NCI-H2029 treated with DMSO at 0.1 percent for 48 hours (cell line): ENCODE measurements around the gene PPP4R4.
A peak's percentile ranks its signal among the peaks of the same experiment; 100 is the strongest.

Experiments
- DNase-seq: peaks from one replicate; lab custom pipeline; 2025; lab: John Stamatoyannopoulos, UW

Gene PPP4R4

GRCh38 chr14:94173885-94174603 is at the start of gene PPP4R4:
Gene PPP4R4 (plus strand): TSS chr14:94174322. CDS start chr14:94174466, 144 bp downstream.
- peak; percentile 13 for DNase-seq

DNA sequence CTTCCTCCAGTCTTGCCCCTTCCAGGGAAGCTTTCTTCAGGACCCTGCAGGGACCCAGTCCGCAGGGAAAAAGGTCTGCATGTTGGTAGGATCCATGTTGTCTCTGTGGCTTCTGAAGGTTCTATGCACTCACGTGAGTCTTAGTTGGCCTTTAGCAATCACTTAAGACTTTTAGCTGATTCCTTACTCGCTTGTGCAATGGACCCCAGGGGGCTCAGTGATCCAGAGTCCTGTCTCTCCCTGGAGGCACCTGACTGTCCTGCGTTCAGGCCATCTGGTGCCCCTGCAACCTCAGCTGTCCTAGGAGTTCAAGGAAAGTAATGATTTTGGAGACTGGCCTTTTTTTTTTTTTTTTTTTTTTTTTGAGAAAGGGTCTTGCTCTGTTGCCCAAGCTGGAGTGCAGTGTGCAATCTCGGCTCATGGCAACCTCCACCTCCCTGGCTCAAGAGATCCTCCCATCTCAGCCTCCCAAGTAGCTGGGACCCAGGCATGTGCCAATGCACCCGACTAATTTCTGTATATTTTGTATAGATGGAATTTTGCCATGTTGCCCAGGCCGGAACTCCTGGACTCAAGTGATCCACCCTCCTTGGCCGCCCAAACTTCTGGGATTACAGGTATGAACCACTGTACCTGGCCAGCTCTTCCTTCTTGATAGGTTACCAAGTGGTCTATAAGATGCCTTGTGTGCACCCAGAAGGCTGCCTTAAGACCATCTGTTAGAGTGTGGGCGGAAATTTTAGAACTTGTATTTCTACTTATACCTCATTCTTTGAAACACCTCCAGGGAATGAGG is 49.3 kb upstream of the PPP4R4 start:
- no peak for DNase-seq

DNA sequence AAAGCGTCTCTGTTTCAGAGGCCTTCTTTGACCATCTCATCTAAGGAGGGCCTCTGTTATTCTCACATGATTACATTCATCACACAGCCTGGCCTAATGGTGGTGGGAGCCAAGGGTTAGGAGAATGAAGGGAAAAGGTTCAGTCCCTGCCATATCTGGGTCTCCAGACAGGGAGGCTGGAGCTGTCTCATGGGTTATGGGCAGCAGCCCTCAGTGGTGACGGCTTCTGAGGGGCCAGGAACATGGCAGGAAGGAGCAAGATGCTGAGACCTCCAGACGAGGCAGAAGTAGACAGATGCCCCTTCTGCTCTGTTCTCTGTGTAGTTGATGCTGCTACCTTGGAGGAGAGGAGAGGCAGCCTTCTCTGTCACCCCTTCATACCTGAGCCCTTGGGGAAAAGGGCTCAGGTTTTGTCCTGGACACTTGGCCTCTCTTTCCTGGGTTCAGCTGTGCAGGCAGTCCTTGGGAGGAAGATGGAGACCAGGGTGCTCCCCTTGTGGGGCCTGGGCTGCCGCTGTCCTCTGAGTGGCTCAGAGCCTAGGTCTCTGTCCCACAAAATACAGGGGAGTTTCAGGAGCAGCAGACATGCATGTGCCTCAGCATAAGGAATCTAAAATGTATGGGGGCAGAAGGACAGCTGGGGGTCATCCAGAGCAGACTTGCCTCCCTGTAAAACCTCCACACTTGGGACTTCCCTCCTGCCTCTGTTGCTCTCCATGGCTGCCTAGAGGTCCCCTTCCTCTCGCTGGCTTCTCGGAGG is 48.3 kb upstream of the PPP4R4 start:
- no peak for DNase-seq

DNA sequence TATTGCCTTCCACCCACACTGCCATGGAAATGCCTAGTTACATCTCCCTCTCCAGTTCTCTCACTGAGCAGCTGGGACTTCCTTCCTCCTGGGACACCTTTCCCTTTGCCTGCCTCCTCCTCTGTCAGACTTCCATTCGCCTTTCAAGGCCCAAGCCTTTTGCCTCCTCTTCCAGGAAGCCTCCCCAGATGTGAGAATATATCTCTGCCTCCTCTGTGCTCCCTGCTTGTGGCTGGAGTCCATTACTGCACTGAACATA is 47.8 kb upstream of the PPP4R4 start:
- no peak for DNase-seq

- DNase-seq: no peak
These were observed 47.3 kb upstream of the PPP4R4 start for GRCh38 chr14:94126800-94127199.

DNA sequence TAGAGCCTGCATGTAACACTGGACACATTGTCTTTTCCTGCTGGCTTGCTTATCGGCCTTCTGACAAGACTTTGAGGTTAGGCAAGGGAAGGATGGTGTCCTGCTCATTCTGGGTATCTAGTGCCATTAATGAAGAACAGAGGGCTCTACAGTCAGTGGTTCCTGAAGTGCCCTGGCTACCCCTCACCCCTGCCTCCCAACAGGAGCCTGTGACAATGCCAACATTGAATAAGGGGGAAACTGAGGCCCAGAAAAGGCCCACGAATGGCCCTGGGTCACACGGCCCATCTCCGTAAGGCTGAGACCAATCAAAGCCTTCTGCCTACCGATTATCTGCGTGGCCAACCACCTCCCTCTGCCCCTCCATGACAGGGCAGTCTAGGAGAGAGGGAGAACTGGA is 46.8 kb upstream of the PPP4R4 start:
- DNase-seq: no peak

DNA sequence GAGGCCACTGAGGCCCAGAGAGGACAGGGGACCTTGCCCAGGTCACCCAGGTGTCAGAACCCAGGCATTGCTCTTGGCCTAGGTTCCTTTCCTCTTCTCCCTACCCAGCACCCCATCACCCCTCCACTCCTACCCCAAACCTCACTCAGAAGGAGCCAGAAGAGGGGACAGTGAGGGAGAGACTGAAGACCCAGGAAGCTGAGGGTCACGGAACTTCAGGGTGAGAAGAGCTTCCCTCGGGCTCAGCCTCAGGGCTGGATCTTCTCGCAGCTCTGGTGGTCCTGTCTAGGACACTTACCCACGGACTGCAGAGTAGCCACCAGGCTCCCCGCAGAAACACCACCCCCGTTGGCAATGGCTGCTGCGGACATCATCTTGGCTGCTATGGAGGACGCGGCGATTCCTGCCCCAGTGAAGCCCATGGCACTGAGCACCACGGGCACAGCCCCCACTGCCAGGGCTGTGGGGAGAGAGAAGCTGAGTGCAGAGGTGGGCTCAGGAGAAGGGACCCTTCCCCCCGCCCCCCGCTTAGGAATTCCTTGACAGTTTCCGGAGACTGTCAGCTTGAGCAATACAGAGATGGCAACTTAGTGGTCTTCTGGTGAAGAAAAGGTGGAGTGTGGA is 45.8 kb upstream of the PPP4R4 start:
- no peak for DNase-seq

- no peak for DNase-seq
These were observed 44.9 kb upstream of the PPP4R4 start, which contains the start of gene IFI27L2 for GRCh38 chr14:94129111-94129757. Gene IFI27L2 (minus strand): TSS chr14:94129604. CDS start chr14:94129564, 40 bp downstream.

GRCh38 chr14:94129758-94130414 is 44.2 kb upstream of the PPP4R4 start:
- DNase-seq: no peak

GRCh38 chr14:94132285-94132887 is 41.7 kb upstream of the PPP4R4 start:
- DNase-seq: peak; percentile 49

DNA sequence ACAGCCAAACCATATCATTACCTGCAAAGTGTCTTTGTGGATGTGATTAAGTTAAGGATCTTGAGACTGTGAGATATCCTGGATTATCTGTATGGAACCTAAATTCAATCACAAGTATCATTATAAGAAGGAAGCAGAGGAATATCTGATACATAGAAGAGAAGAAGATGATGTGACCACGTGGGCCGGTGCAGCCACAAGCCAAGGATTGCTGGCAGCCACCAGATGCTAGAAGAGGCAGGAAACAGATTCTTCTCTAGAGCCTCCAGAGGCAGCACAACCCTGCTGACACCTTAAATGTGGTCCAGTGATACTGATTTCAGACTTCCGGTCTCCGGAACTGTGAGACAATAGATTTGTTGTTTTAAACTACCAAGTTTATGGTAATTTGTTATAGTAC is 38.6 kb upstream of the PPP4R4 start:
- no peak for DNase-seq

GRCh38 chr14:94136575-94137331 is 37.4 kb upstream of the PPP4R4 start:
- DNase-seq: peak; percentile 28

DNA sequence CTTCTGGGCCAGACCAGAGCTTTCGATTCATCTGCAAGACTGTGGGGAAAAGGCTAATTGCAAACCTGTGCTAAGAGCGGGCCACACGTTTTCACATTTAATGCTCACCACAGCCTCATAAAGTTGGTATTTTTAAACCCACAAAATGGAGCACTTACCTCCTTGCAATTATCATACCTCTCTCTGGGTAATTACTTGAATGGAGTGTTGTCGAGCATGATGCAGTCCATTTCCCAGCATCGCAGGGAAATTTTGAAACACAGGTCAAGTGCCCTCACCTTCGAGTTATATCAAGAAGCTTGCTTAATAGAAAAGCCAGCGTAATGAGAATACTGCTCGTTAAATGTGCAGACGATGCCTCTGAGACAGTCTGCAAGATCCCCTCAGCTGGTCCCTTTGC is 35.9 kb upstream of the PPP4R4 start:
- no peak for DNase-seq

GRCh38 chr14:94139006-94139405 is 35.1 kb upstream of the PPP4R4 start:
- DNase-seq: no peak

DNA sequence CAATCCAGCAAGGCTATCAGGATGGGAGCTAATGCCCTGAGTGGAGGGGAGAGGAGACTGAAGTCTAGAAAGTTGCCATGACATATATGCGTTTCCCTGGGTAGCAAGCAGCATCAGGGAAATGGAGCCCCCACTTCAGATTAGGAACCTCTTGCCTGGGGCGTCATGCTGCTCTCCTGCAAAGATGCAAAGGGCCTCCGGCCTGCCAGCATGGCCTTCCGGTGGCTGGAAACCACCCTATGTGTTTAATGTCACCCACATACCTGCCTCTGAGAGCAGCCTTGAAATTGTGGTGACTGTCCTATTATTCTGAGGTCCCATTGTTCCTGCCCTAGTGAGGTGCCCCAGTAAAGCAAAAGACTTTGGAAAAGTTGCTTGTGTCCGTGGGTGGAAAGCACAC is 34.7 kb upstream of the PPP4R4 start:
- no peak for DNase-seq

GRCh38 chr14:94142247-94142646 is 31.9 kb upstream of the PPP4R4 start:
- no peak for DNase-seq

DNA sequence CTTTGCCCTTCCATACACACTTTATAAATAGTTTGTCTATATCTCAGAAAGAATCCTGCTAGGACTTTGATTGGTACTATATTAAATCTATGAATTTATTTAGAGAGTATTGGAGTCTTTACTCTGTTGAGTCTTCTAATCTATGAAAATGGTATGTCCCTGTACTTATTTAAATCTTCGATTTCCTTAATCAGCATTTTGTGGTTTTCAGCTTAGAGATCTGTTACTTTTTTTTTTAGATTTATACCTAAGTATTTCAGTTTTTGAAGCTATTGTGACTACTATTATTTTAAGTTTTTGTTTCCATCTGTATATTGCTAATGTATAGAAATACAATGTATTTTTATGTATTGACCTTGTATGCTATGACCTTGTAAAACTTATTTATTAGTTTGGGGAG is 31.3 kb upstream of the PPP4R4 start:
- no peak for DNase-seq

- DNase-seq: no peak
These were observed 30.9 kb upstream of the PPP4R4 start for GRCh38 chr14:94143239-94143638.

DNA sequence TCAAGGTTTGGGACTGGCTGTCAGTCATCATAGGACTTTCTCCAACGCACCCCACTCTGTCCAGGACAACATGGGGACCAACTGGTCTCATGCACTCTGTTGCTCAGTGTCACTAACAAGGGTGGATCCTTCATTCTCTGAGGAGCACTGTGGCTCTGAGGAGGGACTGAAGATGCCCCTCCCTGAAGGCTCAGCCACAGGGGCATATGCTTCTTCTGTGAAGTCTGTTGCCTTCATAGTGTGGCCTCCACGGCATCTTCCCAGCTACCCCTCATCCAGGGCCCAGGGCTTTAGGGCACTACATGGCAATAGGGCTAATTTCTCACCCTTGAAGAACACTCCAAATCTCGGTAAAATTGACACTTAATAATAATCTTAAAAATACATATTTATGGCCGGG is 30.4 kb upstream of the PPP4R4 start:
- no peak for DNase-seq

GRCh38 chr14:94144765-94145164 is 29.4 kb upstream of the PPP4R4 start:
- no peak for DNase-seq
